ENCODE measurements around the gene C15orf39. TPM values are rescaled to one million over a fixed set of nuclear protein-coding genes. Genes with fewer than 3 reads are reported as not detected.

Gene C15orf39
- total RNA-seq, 1 experiment from 2014 or later = 28.9 TPM

- H3K9me3 ChIP-seq (ENCODE audit: low read depth, low read length, poor library complexity, severe bottlenecking) = no peaks in the 10 kb centered on the region
- ChIA-PET CTCF (no interaction called here), POLR2A (ENCODE audit: low non-redundant PET) (no interaction called here)
- H3K4me1 ChIP-seq (ENCODE audit: insufficient read depth, low read length, poor library complexity, severe bottlenecking) = no peaks in the 10 kb centered on the region
- no peak for DNase-seq (ENCODE audit: low spot score)
- H3K36me3 ChIP-seq (ENCODE audit: insufficient read depth, low read length, poor library complexity, severe bottlenecking) = no peaks in the 10 kb centered on the region
- no TSS peak for BruUV-seq (replicated peaks)
- TF ChIP-seq EZH2 (IDR thresholded peaks at IDR 0.05; ENCODE audit: borderline replicate concordance, low read depth, low read length, poor library complexity, severe bottlenecking) (no peak), CTCF (conservative IDR thresholded peaks at IDR 0.05; ENCODE audit: low read depth, low read length) (no peak)
- H3K27ac ChIP-seq (ENCODE audit: low read depth, low read length, poor library complexity, severe bottlenecking) = no peak overlapping the region
- intact Hi-C loops (cut with micrococcal nuclease; ENCODE audit: unreplicated experiment) = no loop called here
- no peak overlapping the region for H3K4me3 ChIP-seq (ENCODE audit: low read depth, low read length, poor library complexity, severe bottlenecking)
- peaks cover 9% of the 10 kb centered on the region for H3K27me3 ChIP-seq (replicated peaks; ENCODE audit: insufficient read depth, low read depth, low read length, poor library complexity)
Observed at GRCh38 chr15:75232252-75232813, 30.7 kb downstream of the C15orf39 start.

- H3K36me3 ChIP-seq (ENCODE audit: insufficient read depth, low read length, poor library complexity, severe bottlenecking) = no peaks in the 10 kb centered on the region
- no peak overlapping the region for H3K4me3 ChIP-seq (ENCODE audit: low read depth, low read length, poor library complexity, severe bottlenecking)
- no peak for DNase-seq (ENCODE audit: low spot score)
- intact Hi-C loops (cut with micrococcal nuclease; ENCODE audit: unreplicated experiment) = no loop called here
- no peak for TF ChIP-seq CTCF (conservative IDR thresholded peaks at IDR 0.05; ENCODE audit: low read depth, low read length)
- TF ChIP-seq EZH2 (IDR thresholded peaks at IDR 0.05; ENCODE audit: borderline replicate concordance, low read depth, low read length, poor library complexity, severe bottlenecking) = no peak
- H3K4me1 ChIP-seq (ENCODE audit: insufficient read depth, low read length, poor library complexity, severe bottlenecking) = no peaks in the 10 kb centered on the region
- no peaks in the 10 kb centered on the region for H3K9me3 ChIP-seq (ENCODE audit: low read depth, low read length, poor library complexity, severe bottlenecking)
- ChIA-PET POLR2A (ENCODE audit: low non-redundant PET) (no interaction called here), CTCF (no interaction called here)
- H3K27ac ChIP-seq (ENCODE audit: low read depth, low read length, poor library complexity, severe bottlenecking) = no peak overlapping the region
- peaks cover 9% of the 10 kb centered on the region for H3K27me3 ChIP-seq (replicated peaks; ENCODE audit: insufficient read depth, low read depth, low read length, poor library complexity)
- BruUV-seq (replicated peaks) = no TSS peak
Observed at GRCh38 chr15:75232826-75233503, 31.3 kb downstream of the C15orf39 start.

- intact Hi-C loops (cut with micrococcal nuclease; ENCODE audit: unreplicated experiment) = no loop called here
- Histone ChIP-seq H3K27ac (ENCODE audit: low read depth, low read length, poor library complexity, severe bottlenecking) (no peak overlapping the region), H3K27me3 (replicated peaks; ENCODE audit: insufficient read depth, low read depth, low read length, poor library complexity) (peaks cover 9% of the 10 kb centered on the region), H3K9me3 (ENCODE audit: low read depth, low read length, poor library complexity, severe bottlenecking) (no peaks in the 10 kb centered on the region), H3K4me3 (ENCODE audit: low read depth, low read length, poor library complexity, severe bottlenecking) (no peak overlapping the region), H3K36me3 (ENCODE audit: insufficient read depth, low read length, poor library complexity, severe bottlenecking) (no peaks in the 10 kb centered on the region), H3K4me1 (ENCODE audit: insufficient read depth, low read length, poor library complexity, severe bottlenecking) (no peaks in the 10 kb centered on the region)
- POLR2A ChIA-PET (ENCODE audit: low non-redundant PET) = no interaction called here
- DNase-seq (ENCODE audit: low spot score) = no peak
- BruUV-seq (replicated peaks) = no TSS peak
- TF ChIP-seq CTCF (conservative IDR thresholded peaks at IDR 0.05; ENCODE audit: low read depth, low read length) = no peak
- TF ChIP-seq EZH2 (IDR thresholded peaks at IDR 0.05; ENCODE audit: borderline replicate concordance, low read depth, low read length, poor library complexity, severe bottlenecking) = no peak
- CTCF ChIA-PET = interaction anchor here (0.6 to 0.7 kb wide), 2 partner anchors 32 to 65 kb away, joined by 3 read pairs; partner anchors contain the start of gene C15orf39
Observed at GRCh38 chr15:75233504-75234190, 32.0 kb downstream of the C15orf39 start.
